T follicular helper cell (primary cell): Measurements from ENCODE around the gene KAT14.
"Not testable (repeated sequence)": the region's sequence is repeated elsewhere in the genome, so short reads cannot be mapped to it uniquely, and the experiment has no call there.

Experiments used
- DNase-seq: peaks from one replicate; pipeline ENCODE4 v3.0.0-alpha.2; 2020; ENCODE audit warnings: low read depth

The KAT14 gene

DNA sequence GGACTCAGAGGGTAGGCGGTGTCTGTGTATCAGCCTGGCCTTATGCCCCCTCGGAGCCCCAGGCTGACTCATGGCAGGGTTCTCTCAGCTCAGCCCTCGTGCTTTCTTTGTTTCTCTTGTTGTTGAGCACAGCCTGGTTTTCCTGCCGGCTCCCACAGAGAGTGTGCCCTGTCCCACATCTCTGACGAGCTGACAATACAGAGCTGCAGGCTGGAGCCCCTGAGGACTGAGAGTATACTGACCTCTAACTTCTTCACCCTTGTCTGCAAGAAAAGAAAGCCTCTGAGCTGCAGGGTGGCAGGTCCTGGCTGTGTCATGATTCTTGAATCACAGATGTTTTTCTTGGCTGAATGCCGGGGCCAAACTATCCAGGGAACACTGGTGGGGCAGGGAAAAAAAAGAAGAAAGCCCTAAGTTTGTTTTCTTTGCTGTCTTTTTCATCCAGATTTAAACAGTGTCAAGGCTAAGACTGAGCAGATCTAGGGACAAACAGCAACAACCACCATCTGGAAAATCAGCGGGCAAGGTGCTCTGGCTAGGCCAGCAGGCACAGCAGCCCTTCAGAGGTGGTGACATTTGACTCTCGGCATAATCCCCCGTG lies 87.4 kb downstream of the KAT14 start:
- DNase-seq: no peak

DNA sequence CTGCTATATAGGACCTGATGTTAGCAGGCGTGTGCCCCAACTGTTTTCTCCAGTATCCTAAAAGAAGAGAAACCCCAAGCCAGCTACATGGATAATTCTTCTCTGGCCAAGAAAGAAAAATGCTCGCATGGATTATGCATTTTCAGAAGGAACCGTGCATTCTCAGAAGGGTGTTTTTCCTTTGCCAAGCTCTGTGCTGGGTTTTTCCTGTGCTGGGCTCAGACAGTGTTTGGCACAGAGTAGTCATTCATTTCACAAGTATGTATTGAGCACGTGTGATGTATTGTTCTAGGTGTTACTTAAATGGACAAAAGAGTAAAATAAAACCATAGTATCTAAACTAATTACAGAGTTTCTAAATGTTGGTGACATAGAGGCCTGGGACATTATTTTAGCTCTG lies 88.0 kb downstream of the KAT14 start:
- no peak for DNase-seq

DNA sequence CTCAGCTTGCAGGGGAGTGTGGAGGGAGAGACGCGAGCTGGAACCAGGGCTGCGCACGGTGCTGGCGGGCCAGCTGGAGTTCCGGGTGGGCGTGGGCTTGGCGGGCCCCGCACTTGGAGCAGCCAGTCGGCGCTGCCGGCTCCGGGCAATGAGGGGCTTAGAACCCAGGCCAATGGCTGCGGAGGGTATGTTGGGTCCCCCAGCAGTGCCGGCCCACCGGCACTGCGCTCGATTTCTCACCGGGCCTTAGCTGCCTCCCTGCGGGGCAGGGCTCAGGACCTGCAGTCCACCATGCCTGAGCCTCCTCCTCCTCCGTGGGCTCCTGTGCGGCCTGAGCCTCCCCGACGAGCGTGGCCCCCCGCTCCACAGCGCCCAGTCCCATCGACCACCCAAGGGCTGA lies 89.1 kb downstream of the KAT14 start:
- not testable (repeated sequence) for DNase-seq

DNA sequence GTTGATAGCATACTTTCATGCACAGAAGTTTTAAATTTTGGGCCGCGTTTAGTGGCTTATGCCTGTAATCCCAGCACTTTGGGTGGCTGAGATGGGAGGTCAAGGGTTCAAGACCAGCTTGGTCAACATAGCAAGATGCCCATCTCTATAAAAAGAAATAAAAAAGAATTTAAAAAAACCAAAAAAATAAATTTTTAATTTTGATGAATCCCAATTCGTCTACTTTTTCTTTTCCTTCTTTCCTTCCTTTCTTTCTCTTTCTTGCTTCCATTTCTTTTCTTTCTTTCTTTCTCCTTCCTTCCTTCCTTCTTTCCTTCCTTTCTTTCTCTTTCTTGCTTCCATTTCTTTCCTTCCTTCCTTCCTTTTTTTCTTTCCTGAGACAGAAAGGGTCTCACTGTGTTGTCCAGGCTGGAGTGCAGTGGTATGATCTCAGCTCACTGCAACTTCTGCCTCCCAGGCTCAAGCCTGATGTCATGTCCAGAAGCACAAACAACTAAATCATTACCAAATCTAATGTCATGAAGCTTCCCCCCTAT lies 95.8 kb downstream of the KAT14 start:
- DNase-seq: no peak
